ENCODE data around the gene SLCO4A1.
A peak's percentile ranks its signal among the peaks of the same experiment; 100 is the strongest.

The SLCO4A1 gene

DNA sequence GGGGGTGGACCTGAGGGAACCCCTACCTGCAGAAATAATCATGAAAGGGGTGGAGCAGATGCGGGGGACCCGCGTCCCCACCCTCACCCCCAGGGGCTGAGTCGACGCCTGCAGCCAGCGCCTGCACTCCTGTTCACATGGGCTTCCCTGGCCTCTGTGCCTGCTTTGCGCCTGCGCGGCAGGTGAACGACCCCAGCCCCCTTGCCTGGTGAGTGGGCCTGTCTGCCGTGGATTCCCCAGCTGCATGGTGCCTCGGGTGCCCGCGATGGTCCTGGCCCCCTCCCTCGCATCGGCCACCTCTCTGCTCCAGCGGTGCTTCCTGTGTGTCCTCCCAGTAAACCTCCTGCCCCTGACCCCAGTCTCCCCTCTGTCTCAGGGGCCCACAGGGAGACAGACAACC, 47.6 kb downstream of the SLCO4A1 start:
- DNase-seq, result no peak

DNA sequence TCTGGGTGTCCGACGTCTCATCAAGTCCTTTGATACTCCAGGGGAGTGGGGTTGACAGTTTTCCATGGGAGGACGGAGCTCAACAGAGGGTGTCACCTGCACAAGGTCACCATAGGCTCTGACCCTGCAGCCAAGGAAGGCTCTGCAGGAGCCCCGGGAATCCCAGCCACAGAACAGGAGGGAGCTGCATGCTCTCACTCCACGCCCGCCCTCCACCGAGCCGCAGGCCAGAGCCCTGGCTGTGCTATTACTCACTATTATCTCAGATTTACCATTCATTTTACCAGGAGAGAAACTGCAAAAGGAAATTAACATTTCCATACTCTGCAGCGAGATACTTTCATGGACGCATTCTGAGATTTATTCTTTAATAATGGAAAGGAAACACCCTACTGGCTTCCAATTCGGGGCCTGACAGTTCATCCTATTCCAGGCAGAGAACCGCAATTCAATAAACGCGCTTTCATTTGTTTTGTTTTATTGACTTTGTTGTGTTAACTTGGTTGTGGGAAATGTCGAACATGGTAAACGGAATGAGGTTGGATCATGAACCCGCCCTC, 48.0 kb downstream of the SLCO4A1 start:
- no peak for DNase-seq

DNA sequence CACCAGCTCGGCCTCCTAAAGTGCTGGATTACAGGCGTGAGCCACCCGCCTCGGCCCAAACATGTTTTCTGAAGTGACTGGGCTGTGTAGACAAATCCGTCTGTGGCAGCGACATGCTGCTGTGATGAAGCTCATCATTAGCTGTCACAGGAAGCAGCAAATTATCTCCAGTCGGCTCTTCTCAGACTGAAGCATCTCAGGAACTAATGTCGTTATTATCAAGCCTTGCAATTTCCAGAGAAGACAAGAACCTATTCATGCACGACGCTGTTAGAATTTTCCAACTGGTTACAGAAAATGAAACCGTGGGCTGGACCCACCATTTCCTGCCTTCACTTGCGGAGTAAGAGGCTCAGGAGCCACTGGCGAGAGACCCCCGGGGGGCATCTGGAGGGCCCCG, 49.2 kb downstream of the SLCO4A1 start:
- peak; percentile 28 for DNase-seq

DNA sequence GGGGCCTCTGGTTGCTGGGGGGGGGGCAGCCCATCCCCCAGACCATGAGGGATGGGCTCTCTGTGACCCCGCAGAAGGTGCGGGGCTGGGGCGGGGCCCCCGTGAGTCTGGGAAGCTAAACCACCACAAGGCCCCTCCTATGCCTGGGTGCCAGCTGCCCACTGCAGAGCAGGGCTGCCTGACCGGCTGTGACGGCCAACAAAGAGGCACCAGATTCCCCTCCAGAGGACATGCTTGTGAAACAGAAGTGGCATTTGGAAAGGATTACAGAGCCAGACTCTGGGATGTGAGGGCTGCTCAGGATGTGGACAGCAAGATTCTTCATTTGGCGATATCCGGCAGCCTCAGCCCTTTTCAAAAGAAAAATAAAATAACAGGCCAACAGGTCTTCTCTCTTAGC, 49.9 kb downstream of the SLCO4A1 start:
- no peak for DNase-seq

DNA sequence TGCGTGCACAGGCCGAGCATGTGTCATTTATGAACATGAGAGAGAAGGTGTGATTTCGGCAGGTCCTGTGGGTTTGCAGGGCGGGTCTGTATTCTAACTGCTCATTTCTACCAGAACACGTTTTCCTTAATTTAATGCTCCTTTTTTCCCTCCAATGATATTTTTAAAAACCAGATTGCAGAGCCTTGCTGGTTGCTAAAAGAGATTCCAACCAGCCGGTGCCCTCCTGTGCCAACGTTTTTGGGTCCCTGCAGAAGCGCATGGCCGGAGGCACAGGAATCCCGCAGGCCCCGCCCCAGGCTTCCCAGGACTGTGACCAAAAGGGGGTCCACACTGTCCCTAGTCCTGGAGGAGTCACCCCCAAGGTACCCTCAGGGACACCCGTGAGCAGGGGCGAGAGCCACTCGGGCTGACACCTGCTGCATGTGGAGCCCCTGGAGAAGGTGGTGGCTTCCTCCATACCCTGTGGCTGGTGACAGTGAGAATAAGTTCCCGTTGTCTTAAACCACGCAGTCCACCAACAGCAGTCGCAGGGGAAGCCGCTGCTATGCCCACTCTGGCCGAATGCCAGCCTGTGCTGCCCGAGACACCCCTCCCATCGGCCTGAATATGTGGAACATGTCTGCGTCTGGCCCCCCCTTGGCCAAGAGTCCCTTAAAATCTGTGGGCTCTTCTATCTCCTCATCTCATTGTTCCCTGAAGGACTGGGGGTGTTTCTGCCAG, 50.7 kb downstream of the SLCO4A1 start:
- DNase-seq, result no peak

DNA sequence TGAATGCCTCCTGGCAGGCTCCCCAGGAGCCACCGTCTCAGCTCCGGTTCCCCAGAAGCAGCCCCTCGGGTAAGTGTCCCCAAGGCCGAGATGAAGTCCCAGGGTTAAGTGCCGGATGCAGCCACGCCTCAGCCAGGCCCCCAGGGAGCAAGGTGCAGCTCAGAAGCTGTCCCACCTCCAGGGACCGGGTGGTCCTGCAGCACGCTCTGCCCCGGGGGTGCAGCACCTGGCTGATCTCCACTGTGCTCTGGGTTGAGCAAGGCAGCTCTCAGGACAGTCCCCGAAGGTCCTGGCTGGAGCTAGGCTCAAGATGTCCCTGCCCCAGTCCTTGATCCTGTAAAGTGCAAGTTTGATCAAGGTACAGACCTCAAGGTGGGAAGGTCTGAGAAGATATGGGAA, 51.2 kb downstream of the SLCO4A1 start:
- DNase-seq, result no peak

DNA sequence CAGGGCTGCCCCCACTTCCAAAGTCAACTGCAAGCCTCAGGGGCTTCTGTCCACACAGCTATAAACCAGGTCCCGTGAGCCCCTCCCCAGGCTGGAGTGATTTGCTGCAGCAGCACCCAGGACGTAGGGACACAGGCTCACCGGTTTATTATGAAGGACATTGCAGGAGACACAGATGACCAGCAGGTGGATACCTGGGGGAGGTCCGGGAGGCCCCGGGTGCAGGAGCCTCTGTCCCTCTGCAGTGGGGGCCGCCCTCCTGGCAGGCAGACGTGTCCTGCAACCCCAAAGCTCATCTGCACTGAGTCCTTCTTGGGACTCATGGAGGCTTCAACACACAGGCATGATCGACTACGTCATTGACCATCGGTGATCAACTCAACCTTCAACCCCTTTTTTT, 51.8 kb downstream of the SLCO4A1 start:
- DNase-seq, result no peak

DNA sequence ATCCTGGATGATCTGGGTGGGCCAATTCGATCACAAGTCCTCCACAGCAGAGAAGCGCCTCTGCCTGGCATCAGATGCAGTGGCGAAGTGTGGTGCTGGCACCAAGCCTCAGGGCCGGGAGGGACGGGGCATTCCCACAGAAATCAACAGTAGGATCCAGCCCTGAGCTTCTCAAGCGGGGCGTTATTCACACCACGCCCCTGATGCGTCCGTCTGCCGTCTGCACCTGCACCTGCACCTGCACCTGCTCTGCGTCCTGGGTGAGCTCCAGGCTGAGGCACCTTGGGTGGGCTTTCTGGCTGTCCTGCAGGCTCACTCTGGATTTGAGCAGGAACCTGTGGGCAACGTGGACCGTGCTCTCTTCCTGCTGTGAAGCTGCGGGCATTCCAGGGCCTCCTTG, 52.6 kb downstream of the SLCO4A1 start:
- DNase-seq, result no peak

DNA sequence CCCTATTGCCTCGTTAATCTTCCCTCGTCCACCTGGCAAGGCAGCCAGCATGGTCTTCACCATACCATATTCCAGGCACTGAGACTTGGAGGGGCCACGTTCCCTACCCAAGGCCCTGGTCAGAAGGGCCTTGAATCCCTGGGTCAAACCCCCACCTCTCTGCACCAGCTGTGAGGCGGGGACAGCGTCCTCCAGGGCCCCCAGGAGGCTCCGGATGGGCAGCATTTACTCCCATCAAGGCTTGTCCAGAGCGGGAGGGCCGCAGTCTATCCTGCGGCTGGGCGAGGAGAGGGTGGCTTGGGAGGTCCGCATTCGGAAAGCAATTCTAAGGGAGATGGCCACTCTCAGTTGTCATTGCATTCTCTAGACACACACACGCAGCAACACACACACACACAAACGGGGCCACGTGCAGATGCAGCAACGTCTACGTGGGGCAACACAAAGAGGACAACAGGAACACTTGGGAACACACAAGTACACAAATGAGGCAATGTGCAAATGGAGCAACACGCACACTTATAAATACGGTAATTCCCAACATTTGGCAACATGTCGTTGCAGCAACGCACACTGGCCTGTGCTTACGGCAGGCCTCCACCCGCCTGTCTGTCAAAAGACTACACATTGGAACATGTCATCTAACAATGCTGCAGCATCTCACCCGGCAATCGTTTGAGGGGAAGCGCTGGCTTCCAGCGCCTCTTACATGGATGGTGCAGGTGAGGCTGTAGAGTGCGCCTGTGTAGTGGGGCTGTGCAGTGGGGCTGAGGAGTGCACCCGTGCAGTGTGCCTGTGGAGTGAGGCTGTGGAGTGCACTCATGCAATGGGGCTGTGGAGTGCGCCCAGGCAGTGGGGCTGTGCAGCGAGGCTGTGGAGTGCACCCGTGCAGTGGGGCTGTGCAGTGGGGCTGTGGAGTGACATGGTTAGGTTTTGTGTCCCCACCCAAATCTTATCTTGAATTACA, 53.4 kb downstream of the SLCO4A1 start:
- no peak for DNase-seq

DNA sequence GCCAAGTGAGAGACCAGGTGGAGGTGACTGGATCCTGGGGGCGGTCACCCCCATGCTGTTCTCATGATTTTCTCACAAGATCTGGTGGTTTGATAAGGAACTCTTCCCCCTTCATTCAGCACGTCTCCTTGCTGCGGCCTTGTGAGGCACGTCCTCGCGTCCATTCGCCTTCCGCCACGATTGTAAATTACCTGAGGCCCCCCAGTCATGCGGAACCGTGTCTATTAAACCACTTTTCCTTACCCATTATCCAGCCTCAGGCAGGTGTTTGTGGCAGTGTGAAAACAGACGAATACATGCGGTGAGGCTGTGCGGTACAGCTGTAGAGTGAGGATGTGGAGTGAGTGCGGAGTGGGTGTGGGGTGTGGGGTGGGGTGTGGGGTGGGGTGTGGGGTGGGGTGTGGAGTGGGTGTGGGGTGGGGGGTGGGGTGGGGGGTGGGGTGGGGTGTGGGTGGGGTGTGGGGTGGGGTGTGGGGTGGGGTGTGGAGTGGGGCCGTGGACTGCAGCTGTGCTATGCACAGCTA, 54.2 kb downstream of the SLCO4A1 start:
- DNase-seq, result peak; percentile 23

DNA sequence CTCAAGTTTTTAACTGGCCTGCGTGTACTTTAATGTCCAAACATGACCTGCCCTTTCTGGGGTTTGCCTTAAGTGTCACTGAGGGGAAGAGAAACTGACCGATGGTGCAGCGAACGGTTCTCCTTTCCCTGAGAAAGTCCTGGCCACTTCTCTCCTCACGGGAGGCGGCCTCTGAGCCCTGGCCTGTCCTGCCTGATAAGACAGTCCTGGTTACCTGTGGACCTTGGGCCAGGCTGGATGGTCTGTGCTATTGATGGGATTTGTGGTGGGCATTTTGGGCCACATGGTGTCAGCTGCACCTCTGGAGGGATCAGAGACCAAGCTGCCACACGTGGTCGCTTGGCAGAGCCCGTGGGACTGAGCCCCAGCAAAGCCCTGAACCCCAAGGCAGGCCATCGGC, 54.7 kb downstream of the SLCO4A1 start:
- no peak for DNase-seq

DNA sequence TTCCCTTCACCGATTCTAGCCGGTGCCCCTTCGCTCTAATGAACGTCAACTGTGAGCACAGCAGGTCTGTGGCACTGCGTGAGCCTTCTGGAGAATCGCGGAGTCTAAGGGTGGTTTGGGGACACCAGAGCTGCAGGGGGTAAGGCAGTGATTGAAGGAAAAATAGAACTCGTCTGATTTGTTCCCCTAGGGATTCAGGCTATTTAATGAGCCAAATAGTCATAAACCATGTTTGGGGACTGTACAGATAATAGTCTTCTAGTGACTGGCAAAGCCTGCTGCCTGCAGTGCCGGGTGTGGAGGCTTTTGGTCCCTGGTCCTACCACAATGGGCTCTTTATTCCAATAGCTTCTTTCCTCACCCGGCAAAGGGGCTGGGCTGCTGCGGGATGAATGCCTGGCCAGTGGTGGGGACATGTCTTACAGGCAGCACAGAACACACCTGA, 55.2 kb downstream of the SLCO4A1 start:
- peak; percentile 38 for DNase-seq

DNA sequence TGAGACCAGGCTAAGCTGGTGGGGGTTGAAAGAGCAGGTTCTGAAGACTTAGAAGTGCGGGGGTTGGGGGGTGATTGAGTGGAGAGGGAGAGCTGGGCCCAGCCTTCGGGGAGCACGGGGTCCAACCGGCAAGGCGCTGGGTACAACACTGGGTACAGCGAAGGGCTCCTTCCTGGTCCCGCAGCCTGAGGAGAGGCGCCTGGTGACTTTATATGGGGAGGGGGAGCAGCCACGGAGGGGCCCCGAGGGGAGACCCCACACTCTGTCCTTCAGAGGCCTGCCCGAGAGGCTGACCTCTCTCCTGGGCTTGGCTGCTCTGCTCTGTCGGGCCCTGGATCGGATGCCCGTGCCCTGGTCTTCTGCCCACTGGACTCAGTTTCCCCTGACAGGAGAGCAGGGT, 55.9 kb downstream of the SLCO4A1 start:
- DNase-seq, result no peak

DNA sequence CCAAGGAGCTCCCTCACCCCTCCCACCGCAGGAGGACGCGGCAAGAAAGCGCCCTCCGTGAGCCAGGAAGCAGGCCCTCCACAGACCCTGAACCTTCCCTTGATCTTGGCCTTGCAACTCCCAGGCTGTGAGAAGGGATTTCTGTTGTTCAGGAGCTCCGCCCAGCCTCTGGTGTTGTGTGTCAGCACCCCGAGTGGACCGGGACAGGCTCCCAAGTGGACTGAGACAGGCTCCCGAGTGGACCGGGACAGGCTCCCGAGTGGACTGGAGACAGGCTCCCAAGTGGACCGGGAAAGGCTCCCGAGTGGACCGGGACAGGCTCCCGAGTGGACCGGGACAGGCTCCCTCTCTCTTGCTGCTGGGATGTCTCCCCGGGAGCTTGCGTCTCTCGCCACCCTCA, 57.0 kb downstream of the SLCO4A1 start:
- DNase-seq, result no peak

DNA sequence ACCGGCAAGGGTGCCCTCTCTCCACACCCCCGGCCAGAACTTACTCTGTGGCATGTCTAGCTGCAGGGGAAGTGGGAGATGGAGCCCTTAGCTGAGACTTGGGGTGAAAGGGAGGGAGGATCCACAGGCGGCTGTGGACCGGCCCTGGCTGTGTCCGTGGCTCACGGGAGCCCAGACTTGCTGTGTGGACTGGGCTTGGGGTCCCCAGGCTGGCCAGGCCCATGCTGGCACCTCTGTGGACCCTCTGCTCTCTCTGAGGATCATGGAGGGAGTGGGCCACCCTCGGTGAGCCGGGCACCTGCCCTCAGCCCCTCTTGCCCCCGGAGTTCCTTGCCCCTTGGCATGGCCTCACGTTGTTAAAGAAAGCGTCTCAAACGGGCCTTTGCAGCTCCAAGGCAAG, 57.4 kb downstream of the SLCO4A1 start:
- DNase-seq, result no peak

DNA sequence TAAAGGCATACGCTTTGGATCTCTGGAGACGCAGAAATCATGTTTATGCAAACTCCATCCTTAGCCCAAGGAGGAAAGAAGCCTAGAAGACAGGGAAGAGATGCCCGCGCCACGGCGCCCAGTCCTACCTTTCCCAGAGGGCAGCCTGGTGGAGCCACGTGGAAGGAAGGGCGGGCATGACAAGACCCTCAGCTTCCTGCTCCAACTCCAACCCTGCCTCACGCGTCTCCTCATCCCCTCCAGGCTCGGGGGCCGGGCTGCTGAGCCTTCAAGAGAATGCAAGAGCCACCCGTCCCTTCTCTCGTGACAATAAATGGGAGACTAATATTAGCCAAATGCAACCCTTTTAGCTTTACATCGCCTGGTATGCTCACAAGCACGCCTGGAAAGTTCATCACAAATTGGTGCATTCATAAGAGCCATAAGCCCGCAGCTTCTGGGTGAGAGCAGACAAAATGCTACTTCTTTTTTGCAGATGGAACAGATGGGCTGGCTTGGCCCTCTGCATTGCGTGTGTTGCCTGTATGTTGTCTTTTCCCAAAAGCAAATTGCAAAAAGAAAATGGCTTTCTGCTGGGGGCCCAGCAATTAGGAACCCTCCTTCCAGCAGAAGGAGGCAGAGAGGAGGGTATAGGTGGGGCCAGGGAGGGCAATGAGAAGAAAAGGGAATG, 58.1 kb downstream of the SLCO4A1 start:
- no peak for DNase-seq

DNA sequence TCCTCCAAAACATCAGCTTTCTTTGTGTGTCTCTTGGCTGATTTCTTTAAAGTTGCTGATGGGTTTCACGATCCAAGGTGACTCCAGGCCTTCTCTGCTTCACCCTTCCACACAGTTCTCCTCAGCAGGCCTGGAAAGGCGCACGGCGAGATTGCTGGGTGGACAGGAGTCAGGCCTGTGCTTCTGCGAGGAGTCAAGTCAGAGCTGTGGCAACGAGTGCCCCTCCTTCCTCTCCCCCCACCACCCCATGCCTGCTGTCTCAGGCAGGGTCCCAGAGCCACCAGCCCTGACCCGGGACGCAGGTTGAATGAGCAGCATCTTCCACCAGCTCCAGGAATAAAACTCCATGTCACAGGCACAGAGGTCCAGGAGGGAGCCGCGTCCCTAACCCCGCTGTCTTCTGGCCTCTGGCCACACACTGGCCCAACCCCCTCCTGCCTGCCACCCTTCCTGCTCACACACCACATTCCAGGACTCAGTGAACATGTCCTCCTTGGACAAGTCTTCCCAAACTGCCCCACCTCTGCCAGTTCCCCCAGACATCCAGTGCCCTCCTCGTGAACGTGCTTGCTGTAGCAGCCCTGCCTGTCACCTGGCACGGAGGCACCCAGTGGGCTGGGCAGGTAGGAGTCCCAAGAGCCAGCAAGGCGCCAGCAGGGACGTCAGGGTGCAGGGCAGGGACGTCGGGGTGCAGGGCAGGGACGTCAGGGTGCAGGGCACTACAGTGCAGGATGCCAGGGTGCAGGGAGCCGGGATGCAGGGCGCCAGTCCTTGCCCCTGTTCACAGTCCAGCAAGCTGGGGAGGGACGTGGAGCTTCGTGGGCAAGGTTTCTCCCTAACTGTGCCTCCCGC, 59.1 kb downstream of the SLCO4A1 start:
- no peak for DNase-seq

DNA sequence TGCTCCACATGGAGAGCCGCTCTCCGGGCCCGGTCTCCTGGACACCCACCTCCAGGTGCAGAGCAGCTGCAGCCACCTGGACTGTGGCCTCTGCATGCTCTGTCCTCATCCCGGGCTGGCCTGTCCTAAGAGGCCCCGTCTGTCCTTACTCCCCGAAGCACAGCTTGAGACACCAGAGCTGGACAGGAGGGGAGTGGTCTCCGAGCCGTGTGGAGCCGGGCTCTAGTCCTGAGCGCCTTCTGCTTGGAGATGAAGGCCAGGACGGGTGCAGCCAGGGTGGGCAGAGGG, 59.7 kb downstream of the SLCO4A1 start:
- no peak for DNase-seq

DNA sequence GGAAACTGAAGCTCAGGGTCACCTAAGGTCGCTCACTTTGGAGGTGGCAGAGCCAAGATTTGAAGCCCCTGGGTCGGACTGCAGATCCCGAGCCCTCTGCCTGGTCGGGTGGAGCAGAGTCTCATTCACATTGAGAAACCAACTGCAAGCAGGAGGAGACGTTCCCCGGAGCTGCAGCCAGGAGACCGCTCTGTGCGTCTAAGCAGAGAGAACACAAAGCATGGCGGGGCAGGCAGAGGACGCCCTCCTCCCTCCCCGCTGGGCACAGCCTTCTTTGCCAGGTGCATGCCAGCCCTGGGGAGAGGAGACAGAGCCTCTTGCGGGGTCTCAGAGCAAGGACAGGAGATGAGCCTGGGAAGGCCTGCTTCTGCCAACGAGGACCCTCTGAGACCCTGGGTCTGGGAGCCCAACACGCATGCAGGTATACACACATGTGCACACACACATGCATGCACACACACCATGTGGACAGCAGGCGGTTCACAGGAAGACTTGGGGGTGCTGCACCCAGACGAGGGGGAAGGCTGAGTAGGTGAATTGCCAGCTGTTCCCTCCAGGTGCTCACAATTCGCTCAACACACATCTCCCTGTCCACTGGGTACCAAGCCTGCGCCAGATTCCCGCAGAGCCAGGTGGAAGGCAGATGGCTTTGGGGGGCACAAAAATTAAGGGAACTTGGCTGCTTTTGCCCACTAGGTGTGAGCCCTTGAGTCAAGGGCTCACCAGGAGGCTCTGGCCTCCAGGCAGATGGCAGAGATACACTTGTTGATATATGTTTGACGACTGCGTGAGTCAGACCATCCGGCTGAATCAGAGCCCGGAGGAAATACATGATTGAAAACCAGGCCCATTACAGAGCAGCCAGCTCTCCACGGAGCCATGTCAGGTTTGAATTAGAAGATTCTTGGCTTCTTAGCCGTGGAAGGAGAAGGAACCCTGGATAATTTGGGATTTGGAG, 60.9 kb downstream of the SLCO4A1 start:
- DNase-seq, result no peak

DNA sequence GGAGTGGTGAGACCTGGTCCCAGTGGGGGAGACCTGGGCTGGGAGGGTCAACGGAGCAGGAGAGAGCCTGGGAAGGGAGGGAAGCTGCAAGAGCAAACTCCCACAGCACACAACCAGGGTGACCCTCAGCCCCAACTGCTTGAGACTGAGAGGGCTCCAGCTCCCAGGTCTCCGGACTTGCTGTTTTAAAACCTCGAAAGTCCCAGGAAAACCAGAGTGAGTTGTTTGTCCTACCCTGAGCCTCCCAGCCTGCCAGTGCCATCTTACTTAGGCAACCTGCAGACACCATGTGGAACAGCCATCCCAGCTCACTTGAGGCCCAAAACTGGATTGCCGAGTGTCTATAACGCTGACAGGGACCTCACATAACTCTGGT, 61.5 kb downstream of the SLCO4A1 start:
- DNase-seq, result no peak

DNA sequence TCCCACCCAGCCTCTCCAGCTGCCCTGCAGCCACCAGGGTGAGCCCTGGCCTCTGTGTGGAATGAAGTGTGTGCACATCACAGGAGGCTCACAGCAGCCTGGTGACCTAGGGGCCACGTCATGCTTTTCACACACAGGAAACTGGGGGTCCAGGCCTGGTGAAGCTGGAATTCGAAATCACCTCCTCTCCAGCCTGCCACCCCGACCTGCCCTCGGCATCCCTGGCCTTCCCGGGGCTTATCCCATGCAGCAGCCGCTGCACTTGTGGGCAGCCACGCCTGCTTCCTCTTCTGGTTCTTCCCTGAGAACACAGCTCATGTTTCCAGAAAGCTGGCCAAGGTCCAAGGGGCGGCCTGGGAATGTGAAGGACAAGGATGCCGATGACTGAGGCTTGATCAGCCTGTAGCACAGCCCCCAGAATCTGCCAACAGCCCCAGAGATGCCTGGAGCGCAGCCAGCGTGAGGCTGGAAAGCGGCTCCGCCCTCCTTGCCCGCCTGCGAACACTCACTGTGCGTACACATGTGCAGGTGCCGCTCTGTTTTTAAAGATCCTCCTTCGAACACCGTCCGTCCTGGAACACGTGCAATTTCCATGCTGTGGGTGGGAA, 62.1 kb downstream of the SLCO4A1 start:
- peak; percentile 32 for DNase-seq
